PC-3 (cell line): ENCODE results near the gene NSUN2. TPM values are rescaled to one million over a fixed set of nuclear protein-coding genes. Genes with fewer than 3 reads are reported as not detected.

Experiments
- ATAC-seq: fragments of 200-7000 bp; cut with Tn5 transposase; 2 replicates; pipeline ENCODE4 v1.9.1; 2020; ENCODE audit warnings: mild to moderate bottlenecking, moderate library complexity
- BruUV-seq: library from RNA; stranded (reverse); fragments of 400-500 nt; replicated peaks from 2 replicates; lab custom pipeline; 2021; lab: Mats Ljungman, UMichigan
- CTCF ChIA-PET: fragments of 300-600 bp; sonication (Branson Sonifier 250); formaldehyde crosslinking; loops from one replicate; lab custom pipeline; 2022; ENCODE audit warnings: antibody characterized with exemption; lab: Charles Lee
- POLR2A ChIA-PET: fragments of 300-600 bp; sonication (Branson Sonifier 250); formaldehyde crosslinking; loops from one replicate; lab custom pipeline; 2022; ENCODE audit warnings: antibody characterized with exemption; ENCODE audit not compliant: unreplicated experiment; lab: Charles Lee
- DNase-seq: peaks from one replicate; pipeline ENCODE4 v3.0.0-alpha.2; 2015
- H2AFZ ChIP-seq: fragments of 300-600 bp; sonication (generic); 2 replicates; pipeline ENCODE4 v1.6.0; 2016; ENCODE audit warnings: antibody characterized with exemption, low read length
- H3F3A ChIP-seq: fragments of 300-600 bp; sonication (generic); one replicate; pipeline ENCODE4 v1.6.0; 2017; ENCODE audit warnings: antibody characterized with exemption, low read length, control low read depth, mild to moderate bottlenecking; ENCODE audit not compliant: unreplicated experiment
- H3K27ac ChIP-seq: fragments of 300-600 bp; sonication (generic); 2 replicates; pipeline ENCODE4 v1.5.1; 2016; ENCODE audit warnings: mild to moderate bottlenecking, low read length
- H3K27me3 ChIP-seq: fragments of 300-600 bp; sonication (generic); 2 replicates; pipeline ENCODE4 v1.6.1; 2016; ENCODE audit warnings: low read length, mixed read lengths
- H3K36me3 ChIP-seq: fragments of 300-600 bp; sonication (generic); 2 replicates; pipeline ENCODE4 v1.6.1; 2016; ENCODE audit warnings: low read depth, mixed run types, low read length, mixed read lengths
- H3K4me1 ChIP-seq: fragments of 300-600 bp; sonication (generic); 2 replicates; pipeline ENCODE4 v1.5.1; 2016; ENCODE audit warnings: low read length; ENCODE audit not compliant: insufficient read depth
- H3K4me2 ChIP-seq: fragments of 300-600 bp; sonication (generic); 2 replicates; pipeline ENCODE4 v1.6.0; 2016; ENCODE audit warnings: low read length
- H3K4me3 ChIP-seq: fragments of 300-600 bp; sonication (generic); 2 replicates; pipeline ENCODE4 v1.5.1; 2016; ENCODE audit warnings: mild to moderate bottlenecking, low read length, mixed read lengths
- H3K79me2 ChIP-seq: fragments of 300-600 bp; sonication (generic); 2 replicates; pipeline ENCODE4 v1.6.1; 2017; ENCODE audit warnings: low read length, mixed read lengths
- H3K9ac ChIP-seq: fragments of 300-600 bp; sonication (generic); 2 replicates; pipeline ENCODE4 v1.6.0; 2016; ENCODE audit warnings: mild to moderate bottlenecking, low read length
- H3K9me2 ChIP-seq: fragments of 300-600 bp; sonication (generic); replicated peaks from 2 replicates; pipeline ENCODE4 v1.6.1; 2016; ENCODE audit warnings: mixed run types, low read length, mixed read lengths
- H3K9me3 ChIP-seq: fragments of 300-600 bp; sonication (generic); 2 replicates; pipeline ENCODE4 v1.6.1; 2016; ENCODE audit warnings: low read length, mixed read lengths
- H4K20me1 ChIP-seq: fragments of 300-600 bp; sonication (generic); 2 replicates; pipeline ENCODE4 v1.6.1; 2016; ENCODE audit warnings: low read length, mixed read lengths
- EZH2 ChIP-seq: fragments of 300-600 bp; sonication (generic); IDR thresholded peaks from one replicate; pipeline ENCODE4 v1.6.1; 2017; ENCODE audit warnings: antibody characterized with exemption, mild to moderate bottlenecking, low read length; ENCODE audit not compliant: unreplicated experiment
- EZH2phosphoT487 ChIP-seq: fragments of 300-600 bp; sonication (generic); IDR thresholded peaks from 2 replicates; pipeline ENCODE4 v1.6.1; 2018; ENCODE audit warnings: mild to moderate bottlenecking, antibody characterized with exemption, low read length, borderline replicate concordance
- intact Hi-C: fragments of 100-400 bp; cut with micrococcal nuclease; formaldehyde crosslinking; loops from 2 replicates; pipeline ENCODE4 v1.9.0; 2023
- total RNA-seq: library from RNA; depleted of rRNA; stranded (reverse); fragments of >200 nt; gene quantifications from 2 replicates; pipeline ENCODE4 v1.2.3, GENCODE V29; 2014
- TF ChIP-seq, protein P1 (sequence below): fragments of 300-600 bp; sonication (generic); conservative IDR thresholded peaks from 2 replicates; pipeline ENCODE4 v1.5.1; 2017; ENCODE audit warnings: antibody characterized with exemption, low read depth, mild to moderate bottlenecking, low read length

Gene NSUN2
- total RNA-seq, 1 experiment from 2014 or later = 351 TPM

- Histone ChIP-seq H3K4me2 (peak overlapping the region; percentile 84), H3F3A (no peaks in the 10 kb centered on the region), H3K4me3 (peak overlapping the region; percentile 77), H3K9me2 (no peaks in the 10 kb centered on the region), H3K79me2 (peaks cover 94% of the 10 kb centered on the region), H3K27ac (peak overlapping the region; percentile 79; the same call in 1 of the 2 replicates), H3K9me3 (no peaks in the 10 kb centered on the region), H4K20me1 (peaks cover 42% of the 10 kb centered on the region), H3K27me3 (no peaks in the 10 kb centered on the region), H3K9ac (peak overlapping the region; percentile 91), H2AFZ (peak overlapping the region; percentile 84), H3K4me1 (peaks cover 25% of the 10 kb centered on the region), H3K36me3 (peaks cover 32% of the 10 kb centered on the region)
- intact Hi-C loops = loop anchor here (1.0 to 2.0 kb wide), 3 partner anchors 71 to 112 kb away; partner anchors contain the start of gene TENT4A
- ChIA-PET CTCF (interaction anchor here (0.6 kb wide), 1 partner anchor 112 kb away, joined by 3 read pairs; no protein-coding TSS in a partner anchor), POLR2A (interaction anchor here (0.7 kb wide), 1 partner anchor 133 kb away, joined by 3 read pairs; no protein-coding TSS in a partner anchor)
- ATAC-seq (peak; percentile 57), DNase-seq (peak; percentile 50)
- no TSS peak for BruUV-seq
- TF ChIP-seq, protein P1, sequence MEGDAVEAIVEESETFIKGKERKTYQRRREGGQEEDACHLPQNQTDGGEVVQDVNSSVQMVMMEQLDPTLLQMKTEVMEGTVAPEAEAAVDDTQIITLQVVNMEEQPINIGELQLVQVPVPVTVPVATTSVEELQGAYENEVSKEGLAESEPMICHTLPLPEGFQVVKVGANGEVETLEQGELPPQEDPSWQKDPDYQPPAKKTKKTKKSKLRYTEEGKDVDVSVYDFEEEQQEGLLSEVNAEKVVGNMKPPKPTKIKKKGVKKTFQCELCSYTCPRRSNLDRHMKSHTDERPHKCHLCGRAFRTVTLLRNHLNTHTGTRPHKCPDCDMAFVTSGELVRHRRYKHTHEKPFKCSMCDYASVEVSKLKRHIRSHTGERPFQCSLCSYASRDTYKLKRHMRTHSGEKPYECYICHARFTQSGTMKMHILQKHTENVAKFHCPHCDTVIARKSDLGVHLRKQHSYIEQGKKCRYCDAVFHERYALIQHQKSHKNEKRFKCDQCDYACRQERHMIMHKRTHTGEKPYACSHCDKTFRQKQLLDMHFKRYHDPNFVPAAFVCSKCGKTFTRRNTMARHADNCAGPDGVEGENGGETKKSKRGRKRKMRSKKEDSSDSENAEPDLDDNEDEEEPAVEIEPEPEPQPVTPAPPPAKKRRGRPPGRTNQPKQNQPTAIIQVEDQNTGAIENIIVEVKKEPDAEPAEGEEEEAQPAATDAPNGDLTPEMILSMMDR = no peak
- TF ChIP-seq EZH2phosphoT487 (no peak), EZH2 (no peak)
Observed at GRCh38 chr5:6633469-6634245, 813 bp upstream of the NSUN2 start.

DNA sequence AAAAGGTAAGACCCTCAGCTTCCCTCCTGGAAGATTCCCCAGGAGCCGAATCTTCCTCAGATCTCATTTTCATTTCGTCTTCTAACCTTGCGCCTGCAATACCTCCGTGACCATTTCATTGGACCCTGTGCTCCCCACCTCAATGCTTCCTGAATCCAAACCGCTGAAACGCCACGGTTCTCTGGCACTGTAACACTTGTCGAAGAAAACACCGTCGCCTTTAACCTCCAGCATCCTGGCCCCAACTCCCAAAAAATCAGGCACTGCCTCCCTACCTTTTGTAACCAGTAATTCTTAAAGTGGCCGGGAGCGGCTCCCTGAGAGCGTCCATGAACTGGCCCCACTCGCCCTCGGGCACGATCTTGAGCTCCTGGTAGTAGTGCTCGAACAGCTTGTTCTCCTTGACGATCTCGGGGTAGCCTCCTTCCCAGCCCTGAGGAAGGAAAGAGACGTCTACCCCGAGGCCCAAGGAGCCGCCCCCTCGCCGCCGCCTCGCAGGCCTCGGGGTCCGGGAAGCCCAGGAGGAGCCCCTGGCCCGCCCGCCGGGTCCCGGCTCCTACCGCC is 438 bp downstream of the NSUN2 start:
- Histone ChIP-seq H3K27me3 (no peaks in the 10 kb centered on the region), H3K9ac (peak overlapping the region; percentile 91), H3K4me3 (peak overlapping the region; percentile 77), H3K9me2 (no peaks in the 10 kb centered on the region), H3K4me1 (peaks cover 25% of the 10 kb centered on the region), H3K79me2 (peaks cover 95% of the 10 kb centered on the region), H3F3A (no peaks in the 10 kb centered on the region), H3K4me2 (peak overlapping the region; percentile 84), H4K20me1 (peaks cover 55% of the 10 kb centered on the region), H3K36me3 (peaks cover 45% of the 10 kb centered on the region), H3K27ac (peak overlapping the region; percentile 79), H3K9me3 (no peaks in the 10 kb centered on the region), H2AFZ (peak overlapping the region; percentile 84)
- peak; percentile 55 for DNase-seq
- peak; percentile 21 for ATAC-seq
- CTCF ChIA-PET = interaction anchor here (0.6 kb wide), 1 partner anchor 79 kb away, joined by 5 read pairs; no protein-coding TSS in a partner anchor
- TF ChIP-seq EZH2 (no peak), EZH2phosphoT487 (no peak)
- TF ChIP-seq, protein P1 = 0 out of 2 replicates have a peak, but pooled peaks have one; percentile 23
- POLR2A ChIA-PET = interaction anchor here (0.6 kb wide), 2 partner anchors 1210 to 1244 kb away, joined by 3 to 6 read pairs; no protein-coding TSS in a partner anchor
- TSS peak; percentile 42 for BruUV-seq
- intact Hi-C loops = loop anchor here (2.0 kb wide), 1 partner anchor 72 kb away; no protein-coding TSS in a partner anchor
